Measurements from ENCODE around the gene CDH4.

DNA sequence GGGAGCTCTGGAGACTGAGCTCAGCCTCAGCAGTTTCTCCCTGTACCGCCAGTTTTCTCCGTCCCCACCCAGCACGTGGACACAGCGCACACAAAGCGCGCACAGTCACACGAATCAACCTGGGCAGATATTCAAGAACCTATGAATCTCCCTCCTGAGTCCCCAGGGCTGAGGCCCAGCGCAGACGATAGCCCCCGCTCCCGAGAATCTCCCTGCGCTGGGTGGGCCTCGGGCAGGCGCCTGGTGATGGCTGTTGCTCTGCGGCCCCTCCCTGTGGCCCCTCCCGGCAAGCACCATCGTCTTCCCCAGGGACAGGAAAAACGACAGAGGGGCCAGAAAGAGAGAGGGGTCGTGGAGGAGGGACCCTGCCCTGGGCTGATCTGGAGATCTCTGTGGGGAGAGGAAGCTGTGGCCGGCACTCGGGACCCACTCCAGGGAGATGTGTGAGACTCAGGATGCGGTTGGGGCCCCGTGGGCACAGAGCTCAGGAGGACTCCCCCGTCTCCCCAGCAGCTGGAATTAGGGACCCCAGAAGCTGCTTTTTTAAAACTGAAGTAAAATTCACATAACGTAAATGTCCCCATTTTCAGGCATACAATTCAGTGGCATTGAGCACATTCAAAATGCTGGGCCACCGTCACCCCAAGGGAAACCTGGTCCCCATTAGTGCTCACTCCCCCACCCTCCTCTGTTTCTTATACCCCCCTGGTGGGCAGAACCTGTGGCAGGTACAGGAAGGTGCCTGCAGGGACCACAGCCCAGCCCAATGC, 482.9 kb downstream of the CDH4 start:
- TF ChIP-seq HMGN3 (IDR thresholded peaks at IDR 0.05; ENCODE audit: borderline replicate concordance, extremely low read depth, insufficient read length, low read depth, low read length): no peak
- TF ChIP-seq POLR2A (conservative IDR thresholded peaks at IDR 0.05): no peak
- no peak for TF ChIP-seq MTA3 (IDR thresholded peaks at IDR 0.05; ENCODE audit: borderline replicate concordance)
